HepG2 (cell line): Measurements from ENCODE around the gene EIF3L. TPM values are rescaled to one million over a fixed set of nuclear protein-coding genes. Genes with fewer than 3 reads are reported as not detected.

Experiments used
- EP300 ChIP-seq, 3 experiments: sonication (generic) in 1 of 3; formaldehyde crosslinking in 1 of 3; IDR thresholded peaks; 2 replicates each; pipeline versions ENCODE4 v1.5.1 to v1.6.1; 2011 to 2020; ENCODE audit warnings: low read depth in 2 of 3, low read length in 2 of 3, borderline replicate concordance in 1 of 3, improper control_type of control experiment in 1 of 3, mild to moderate bottlenecking in 1 of 3, missing genetic modification reagents in 1 of 3, moderate library complexity in 1 of 3
- HNF4G ChIP-seq, 2 experiments: sonication (generic) in 1 of 2; formaldehyde crosslinking in 1 of 2; IDR thresholded peaks; 2 replicates each; pipeline versions ENCODE4 v1.4.0 to v1.6.1; 2011 to 2020; ENCODE audit warnings: borderline replicate concordance in 2 of 2, low read depth in 2 of 2, mild to moderate bottlenecking in 2 of 2, low read length in 1 of 2, missing genetic modification reagents in 1 of 2, moderate library complexity in 1 of 2
- IRX3 ChIP-seq: sonication (generic); formaldehyde crosslinking; IDR thresholded peaks from 2 replicates; pipeline ENCODE4 v1.8.1; 2023; ENCODE audit warnings: mild to moderate bottlenecking, low read depth, missing genetic modification reagents, borderline replicate concordance
- MYC ChIP-seq: sonication (generic); formaldehyde crosslinking; IDR thresholded peaks from 2 replicates; pipeline ENCODE4 v1.9.0; 2021; ENCODE audit warnings: missing genetic modification reagents, borderline replicate concordance
- NCOR1 ChIP-seq: fragments of 200-600 bp; sonication (generic); IDR thresholded peaks from 2 replicates; pipeline ENCODE4 v1.7.0; 2017; ENCODE audit warnings: antibody characterized with exemption, low read length, borderline replicate concordance
- RARA ChIP-seq: IDR thresholded peaks from 2 replicates; pipeline ENCODE4 v1.6.1; 2016; ENCODE audit warnings: missing genetic modification reagents, missing compliant biosample characterization
- RCOR2 ChIP-seq: IDR thresholded peaks from 2 replicates; pipeline ENCODE4 v1.6.1; 2016; ENCODE audit warnings: missing biosample characterization, missing genetic modification reagents
- SAP130 ChIP-seq: IDR thresholded peaks from 2 replicates; pipeline ENCODE4 v1.6.1; 2016; ENCODE audit warnings: low read depth
- XRCC5 ChIP-seq: fragments of 200-400 bp; formaldehyde crosslinking; optimal IDR thresholded peaks from 2 replicates; pipeline ENCODE3; 2017; ENCODE audit warnings: mild to moderate bottlenecking, low read length
- ZNF136 ChIP-seq: sonication (generic); formaldehyde crosslinking; IDR thresholded peaks from 2 replicates; pipeline ENCODE4 v1.8.1; 2022; ENCODE audit warnings: low read depth, mild to moderate bottlenecking, moderate library complexity, missing genetic modification reagents
- ZNF20 ChIP-seq: sonication (generic); formaldehyde crosslinking; IDR thresholded peaks from 2 replicates; pipeline ENCODE4 v1.4.0; 2020; ENCODE audit warnings: mild to moderate bottlenecking, moderate library complexity, missing genetic modification reagents
- ZNF354B ChIP-seq: sonication (generic); formaldehyde crosslinking; IDR thresholded peaks from 2 replicates; pipeline ENCODE4 v1.8.0; 2022; ENCODE audit warnings: mild to moderate bottlenecking, missing genetic modification reagents
- ZNF614 ChIP-seq: IDR thresholded peaks from 2 replicates; pipeline ENCODE4 v1.6.1; 2018; ENCODE audit warnings: missing biosample characterization, missing genetic modification reagents, inconsistent platforms, borderline replicate concordance
- ZNF780A ChIP-seq: sonication (generic); formaldehyde crosslinking; IDR thresholded peaks from 2 replicates; pipeline ENCODE4 v1.8.0; 2022; ENCODE audit warnings: mild to moderate bottlenecking, missing genetic modification reagents, moderate library complexity
- ZSCAN12 ChIP-seq: sonication (generic); formaldehyde crosslinking; IDR thresholded peaks from 2 replicates; pipeline ENCODE4 v1.9.0; 2021; ENCODE audit warnings: mild to moderate bottlenecking, missing genetic modification reagents
- polyA plus RNA-seq, 8 experiments: library from polyadenylated mRNA; depleted of rRNA in 3 of 8; stranded (reverse) in 7 of 8; unstranded in 1 of 8; fragments of >200 nt; fragmentation: Illumina TruSeq in 4 of 8; extraction: Trizol in 4 of 8; gene quantifications; 2 replicates each; pipeline versions ENCODE4 v1.2.1 to v1.2.3, GENCODE V29; 2011 to 2016; ENCODE audit warnings: low read depth in 4 of 8, missing spikeins in 1 of 8, mixed read lengths in 1 of 8; ENCODE audit not compliant: insufficient read depth in 1 of 8
- total RNA-seq, 5 experiments: library from RNA; depleted of rRNA; stranded (reverse); fragments of >200 nt; fragmentation: Illumina TruSeq; extraction: Trizol; gene quantifications; 2 replicates each; pipeline ENCODE4 v1.2.3, GENCODE V29; 2016; ENCODE audit warnings: low read depth in 1 of 5
- TF ChIP-seq, protein P1 (sequence below): sonication (generic); formaldehyde crosslinking; IDR thresholded peaks from 2 replicates; pipeline ENCODE4 v1.4.0; 2020; ENCODE audit warnings: missing genetic modification reagents, mild to moderate bottlenecking, borderline replicate concordance

The EIF3L gene
- total and polyA plus RNA-seq, 2 of the 13 experiments (the other 11 are each of a cell fraction or from before 2014, with no cell fraction given): 514 to 793 TPM

DNA sequence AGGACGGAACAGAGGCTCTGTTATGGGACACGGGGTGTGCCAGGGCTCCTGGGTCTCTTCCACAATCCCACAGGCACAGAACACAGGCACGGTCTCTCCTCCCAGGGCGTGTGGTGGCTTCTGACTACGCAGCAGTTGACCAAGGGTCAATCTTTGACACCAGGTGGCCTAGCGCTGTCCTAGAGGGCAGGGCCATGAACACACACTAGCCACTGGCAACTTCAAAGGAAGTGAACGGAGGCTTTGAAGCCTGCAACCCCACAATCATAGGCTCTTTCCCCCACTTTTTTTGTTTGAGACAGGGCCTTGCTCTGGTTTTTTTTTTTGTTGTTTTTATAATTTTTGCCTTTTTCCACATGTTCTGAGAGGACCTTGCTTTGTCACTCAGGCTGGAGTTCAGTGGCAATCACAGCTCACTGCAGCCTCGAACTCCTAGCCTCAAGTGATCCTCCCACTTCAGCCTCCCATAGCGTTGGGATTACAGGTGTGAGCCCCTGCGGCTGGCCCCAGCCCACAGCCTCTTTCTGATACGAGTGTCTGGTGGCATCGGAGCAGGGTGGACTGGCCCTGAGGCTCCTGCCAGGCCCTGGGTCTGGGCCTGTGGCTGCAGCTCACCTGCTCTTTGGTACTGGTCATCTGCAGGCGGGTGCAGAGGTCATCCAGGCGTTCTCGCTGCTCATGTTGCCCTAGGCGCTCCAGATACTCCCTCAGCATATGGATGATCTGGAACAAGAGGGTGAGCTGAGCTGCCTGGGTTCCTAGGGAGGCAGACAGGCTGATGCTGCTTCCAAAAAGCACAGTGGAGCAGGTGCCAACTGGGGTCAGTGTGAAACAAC, 17.0 kb upstream of the EIF3L start (continued):
- TF ChIP-seq, protein P1, sequence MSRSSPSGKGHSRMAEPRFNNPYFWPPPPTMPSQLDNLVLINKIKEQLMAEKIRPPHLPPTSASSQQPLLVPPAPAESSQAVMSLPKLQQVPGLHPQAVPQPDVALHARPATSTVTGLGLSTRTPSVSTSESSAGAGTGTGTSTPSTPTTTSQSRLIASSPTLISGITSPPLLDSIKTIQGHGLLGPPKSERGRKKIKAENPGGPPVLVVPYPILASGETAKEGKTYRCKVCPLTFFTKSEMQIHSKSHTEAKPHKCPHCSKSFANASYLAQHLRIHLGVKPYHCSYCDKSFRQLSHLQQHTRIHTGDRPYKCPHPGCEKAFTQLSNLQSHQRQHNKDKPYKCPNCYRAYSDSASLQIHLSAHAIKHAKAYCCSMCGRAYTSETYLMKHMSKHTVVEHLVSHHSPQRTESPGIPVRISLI (CRISPR knock-in tag): peak; percentile 81
- TF ChIP-seq NCOR1 (peak; percentile 39; the same call in 1 of the 2 replicates), SAP130 (CRISPR knock-in tag) (peak; percentile 31; the same call in 1 of the 2 replicates), EP300 (IDR thresholded peaks at IDR 0.05; ENCODE audit: low read depth in 2 of 2, low read length in 2 of 2) (0 out of 4 replicates have a peak, but pooled peaks of 1 of the 2 experiments have one; percentile 44), EP300 (CRISPR knock-in tag; IDR thresholded peaks at IDR 0.05; ENCODE audit: borderline replicate concordance) (no peak), ZNF354B (CRISPR knock-in tag) (no peak), RCOR2 (CRISPR knock-in tag) (no peak), ZNF780A (no peak), ZNF20 (CRISPR knock-in tag) (no peak), RARA (CRISPR knock-in tag) (peak; percentile 72), XRCC5 (peak; percentile 22), ZSCAN12 (no peak), ZNF136 (CRISPR knock-in tag) (no peak), ZNF614 (CRISPR knock-in tag) (no peak), IRX3 (CRISPR knock-in tag) (no peak), HNF4G (IDR thresholded peaks at IDR 0.05; ENCODE audit: borderline replicate concordance, low read depth, low read length) (peak; percentile 54), HNF4G (CRISPR knock-in tag; IDR thresholded peaks at IDR 0.05; ENCODE audit: borderline replicate concordance, low read depth) (no peak), MYC (0 out of 2 replicates have a peak, but pooled peaks have one; percentile 39)
